PC-3 (cell line): Measurements from ENCODE around the gene TIMM23. TPM values are rescaled to one million over a fixed set of nuclear protein-coding genes. Genes with fewer than 3 reads are reported as not detected.
"Not testable (repeated sequence)": the region's sequence is repeated elsewhere in the genome, so short reads cannot be mapped to it uniquely, and the experiment has no call there.

Experiments used
- ATAC-seq: fragments of 200-7000 bp; cut with Tn5 transposase; 2 replicates; pipeline ENCODE4 v1.9.1; 2020; ENCODE audit warnings: mild to moderate bottlenecking, moderate library complexity
- Bru-seq: library from RNA; stranded (reverse); fragments of 400-500 nt; gene quantifications from one replicate; lab custom pipeline; 2021; lab: Mats Ljungman, UMichigan
- BruChase-seq, 2 experiments: library from RNA; stranded (reverse); fragments of 400-500 nt; gene quantifications; one replicate each; lab custom pipeline; 2021; lab: Mats Ljungman, UMichigan
- BruUV-seq: library from RNA; stranded (reverse); fragments of 400-500 nt; replicated peaks from 2 replicates; lab custom pipeline; 2021; lab: Mats Ljungman, UMichigan
- CTCF ChIA-PET: fragments of 300-600 bp; sonication (Branson Sonifier 250); formaldehyde crosslinking; loops from one replicate; lab custom pipeline; 2022; ENCODE audit warnings: antibody characterized with exemption; lab: Charles Lee
- POLR2A ChIA-PET: fragments of 300-600 bp; sonication (Branson Sonifier 250); formaldehyde crosslinking; loops from one replicate; lab custom pipeline; 2022; ENCODE audit warnings: antibody characterized with exemption; ENCODE audit not compliant: unreplicated experiment; lab: Charles Lee
- DNase-seq: peaks from one replicate; pipeline ENCODE4 v3.0.0-alpha.2; 2015
- H2AFZ ChIP-seq: fragments of 300-600 bp; sonication (generic); 2 replicates; pipeline ENCODE4 v1.6.0; 2016; ENCODE audit warnings: antibody characterized with exemption, low read length
- H3F3A ChIP-seq: fragments of 300-600 bp; sonication (generic); one replicate; pipeline ENCODE4 v1.6.0; 2017; ENCODE audit warnings: antibody characterized with exemption, low read length, control low read depth, mild to moderate bottlenecking; ENCODE audit not compliant: unreplicated experiment
- H3K27ac ChIP-seq: fragments of 300-600 bp; sonication (generic); 2 replicates; pipeline ENCODE4 v1.5.1; 2016; ENCODE audit warnings: mild to moderate bottlenecking, low read length
- H3K27me3 ChIP-seq: fragments of 300-600 bp; sonication (generic); 2 replicates; pipeline ENCODE4 v1.6.1; 2016; ENCODE audit warnings: low read length, mixed read lengths
- H3K36me3 ChIP-seq: fragments of 300-600 bp; sonication (generic); 2 replicates; pipeline ENCODE4 v1.6.1; 2016; ENCODE audit warnings: low read depth, mixed run types, low read length, mixed read lengths
- H3K4me1 ChIP-seq: fragments of 300-600 bp; sonication (generic); 2 replicates; pipeline ENCODE4 v1.5.1; 2016; ENCODE audit warnings: low read length; ENCODE audit not compliant: insufficient read depth
- H3K4me2 ChIP-seq: fragments of 300-600 bp; sonication (generic); 2 replicates; pipeline ENCODE4 v1.6.0; 2016; ENCODE audit warnings: low read length
- H3K4me3 ChIP-seq: fragments of 300-600 bp; sonication (generic); 2 replicates; pipeline ENCODE4 v1.5.1; 2016; ENCODE audit warnings: mild to moderate bottlenecking, low read length, mixed read lengths
- H3K79me2 ChIP-seq: fragments of 300-600 bp; sonication (generic); 2 replicates; pipeline ENCODE4 v1.6.1; 2017; ENCODE audit warnings: low read length, mixed read lengths
- H3K9ac ChIP-seq: fragments of 300-600 bp; sonication (generic); 2 replicates; pipeline ENCODE4 v1.6.0; 2016; ENCODE audit warnings: mild to moderate bottlenecking, low read length
- H3K9me2 ChIP-seq: fragments of 300-600 bp; sonication (generic); replicated peaks from 2 replicates; pipeline ENCODE4 v1.6.1; 2016; ENCODE audit warnings: mixed run types, low read length, mixed read lengths
- H3K9me3 ChIP-seq: fragments of 300-600 bp; sonication (generic); 2 replicates; pipeline ENCODE4 v1.6.1; 2016; ENCODE audit warnings: low read length, mixed read lengths
- H4K20me1 ChIP-seq: fragments of 300-600 bp; sonication (generic); 2 replicates; pipeline ENCODE4 v1.6.1; 2016; ENCODE audit warnings: low read length, mixed read lengths
- intact Hi-C: fragments of 100-400 bp; cut with micrococcal nuclease; formaldehyde crosslinking; loops from 2 replicates; pipeline ENCODE4 v1.9.0; 2023
- long read RNA-seq: library from polyadenylated mRNA; unstranded; transcript quantifications from one replicate; pipeline ENCODE4 v2.0.0, GENCODE V29; 2021; ENCODE audit not compliant: unreplicated experiment
- total RNA-seq: library from RNA; depleted of rRNA; stranded (reverse); fragments of >200 nt; gene quantifications from 2 replicates; pipeline ENCODE4 v1.2.3, GENCODE V29; 2014; rRNA removed

The TIMM23 gene, protein sequence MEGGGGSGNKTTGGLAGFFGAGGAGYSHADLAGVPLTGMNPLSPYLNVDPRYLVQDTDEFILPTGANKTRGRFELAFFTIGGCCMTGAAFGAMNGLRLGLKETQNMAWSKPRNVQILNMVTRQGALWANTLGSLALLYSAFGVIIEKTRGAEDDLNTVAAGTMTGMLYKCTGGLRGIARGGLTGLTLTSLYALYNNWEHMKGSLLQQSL
- 97.9 and 99.2 TPM in 2 replicates for total RNA-seq
- percentile 87 among the genes with signal in this experiment for Bru-seq, nascent RNA
- BruChase-seq, experiment 1, labeled RNA remaining after a 6-hour chase = percentile 81 among the genes with signal in this experiment
- percentile 80 among the genes with signal in this experiment for BruChase-seq, experiment 2, labeled RNA remaining after a 2-hour chase
- long read RNA-seq, transcript TIMM23-201 (7 exons, 1,222 nt) = major isoform, 52 of 60 reads
- long read RNA-seq, partial matches to known transcripts = 1 of 60 reads
- long read RNA-seq, other reads (novel, unspliced or antisense) = 7 of 60 reads

DNA sequence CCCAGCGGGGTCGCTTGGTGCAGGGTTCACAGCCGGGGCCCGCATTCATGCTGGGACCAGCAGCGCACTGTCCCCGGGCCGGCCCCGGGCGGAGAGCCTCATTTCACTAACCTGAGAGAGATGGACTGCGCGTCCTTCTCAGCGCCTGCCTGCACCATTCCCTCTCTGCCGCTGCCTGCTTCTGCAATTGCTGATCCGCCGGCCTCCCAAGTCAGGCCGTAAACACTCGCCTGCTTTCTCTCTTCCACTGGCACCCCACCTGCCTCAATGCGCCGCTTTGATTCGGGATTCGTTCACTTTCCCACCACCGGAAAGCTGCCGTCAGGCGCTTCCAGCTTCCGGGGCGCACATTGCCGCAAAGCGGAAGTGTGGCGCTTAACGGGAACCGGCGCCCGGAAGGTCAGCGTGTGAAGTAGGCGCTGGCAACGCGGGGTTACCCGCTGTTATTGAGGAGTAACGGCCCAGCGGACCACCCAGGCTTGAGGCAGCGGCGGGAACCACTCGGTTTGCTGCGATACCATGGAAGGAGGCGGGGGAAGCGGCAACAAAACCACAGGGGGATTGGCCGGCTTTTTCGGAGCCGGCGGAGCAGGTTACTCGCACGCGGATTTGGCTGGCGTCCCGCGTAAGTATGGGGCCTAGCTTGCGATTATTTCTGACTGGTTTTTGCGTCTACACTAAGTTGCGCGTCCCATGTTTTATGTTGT lies at the start of gene TIMM23:
TIMM23 (plus strand) TSS at position 384 of the 707 bp plus-strand sequence; CDS start at position 520, 136 bp downstream.
- ATAC-seq = peak; percentile 74
- Histone ChIP-seq H3K79me2 (peaks cover 69% of the 10 kb centered on the region), H3K4me2 (peak within 1 kb of the TSS; percentile 81), H3K4me3 (peak within 1 kb of the TSS; percentile 83), H2AFZ (peak within 1 kb of the TSS; percentile 64), H3K9ac (peak within 1 kb of the TSS; percentile 85)
- H4K20me1 ChIP-seq, H3K27me3 ChIP-seq, H3K27ac ChIP-seq, H3F3A ChIP-seq, H3K9me2 ChIP-seq, H3K9me3 ChIP-seq, H3K4me1 ChIP-seq, CTCF ChIA-PET, POLR2A ChIA-PET, H3K36me3 ChIP-seq, BruUV-seq, intact Hi-C loops: not testable (repeated sequence)
- DNase-seq = peak; percentile 81

DNA sequence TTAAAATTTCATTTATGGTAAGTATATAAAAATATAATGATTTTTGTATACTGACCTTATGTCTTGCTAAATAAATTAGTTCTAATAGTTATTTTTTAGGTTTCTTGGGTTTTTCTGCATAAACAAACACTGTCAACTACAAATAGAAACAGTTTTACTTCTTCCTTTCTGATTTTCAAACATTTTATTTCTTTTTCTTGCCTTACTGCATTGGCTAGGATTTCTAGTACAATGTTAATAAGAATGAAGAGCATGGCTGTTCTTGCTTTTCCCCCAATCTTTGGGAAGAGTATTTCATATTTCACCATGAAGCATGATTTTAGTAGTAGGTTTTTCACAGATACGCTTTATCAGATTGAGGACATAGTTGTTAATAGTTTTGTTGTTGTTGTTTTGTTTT lies 45.5 kb upstream of the TIMM23 start:
- intact Hi-C loops, DNase-seq, H3F3A ChIP-seq, ATAC-seq, H2AFZ ChIP-seq, H3K4me1 ChIP-seq, POLR2A ChIA-PET, H3K79me2 ChIP-seq, H3K36me3 ChIP-seq, H3K27ac ChIP-seq, CTCF ChIA-PET, H3K9ac ChIP-seq, H4K20me1 ChIP-seq, H3K27me3 ChIP-seq, H3K4me3 ChIP-seq, H3K9me3 ChIP-seq, BruUV-seq, H3K9me2 ChIP-seq, H3K4me2 ChIP-seq: not testable (repeated sequence)

DNA sequence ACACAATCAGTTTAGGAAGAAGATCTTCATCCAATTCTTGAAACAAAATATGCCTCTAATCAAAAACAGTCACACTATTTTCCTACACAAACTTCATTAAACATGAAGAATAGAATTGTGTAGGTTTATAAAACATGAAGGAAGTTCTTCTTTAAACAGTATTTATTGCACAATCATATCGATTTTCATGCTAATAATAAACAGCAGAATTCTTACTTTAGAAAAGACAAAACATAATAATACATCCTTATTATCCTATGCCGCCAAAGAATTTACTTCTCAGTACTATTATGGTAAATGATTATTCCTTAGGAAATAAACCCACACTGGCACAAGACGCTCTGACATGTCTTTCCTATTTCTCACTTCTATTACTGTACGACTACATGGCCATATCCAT lies 41.0 kb upstream of the TIMM23 start:
- intact Hi-C loops, H3K9me2 ChIP-seq: not testable (repeated sequence)

DNA sequence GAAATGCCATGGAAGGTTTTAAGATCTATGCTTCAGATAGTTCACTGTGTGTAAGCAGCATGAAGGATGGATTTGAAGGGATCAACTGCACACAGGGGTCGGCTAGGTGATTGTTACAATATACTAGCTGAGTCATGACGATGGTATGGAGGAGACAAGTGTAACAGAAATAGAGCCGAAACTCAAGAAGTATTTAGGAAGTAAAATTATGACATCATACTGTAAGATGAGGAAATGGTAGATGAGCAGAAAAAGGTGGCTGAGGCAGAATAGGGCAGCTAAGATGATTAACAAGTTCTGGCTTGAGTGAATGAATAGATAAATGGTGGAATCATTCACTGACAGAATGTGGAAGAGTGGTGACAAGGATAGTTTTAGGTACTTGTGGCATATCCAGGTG lies 37.5 kb upstream of the TIMM23 start:
- BruUV-seq, H4K20me1 ChIP-seq, CTCF ChIA-PET, H3K4me2 ChIP-seq, H3K36me3 ChIP-seq, H3F3A ChIP-seq, H3K4me1 ChIP-seq, ATAC-seq, H3K4me3 ChIP-seq, H3K27me3 ChIP-seq, H3K9me2 ChIP-seq, H3K9ac ChIP-seq, intact Hi-C loops, H3K9me3 ChIP-seq, H2AFZ ChIP-seq, DNase-seq, H3K79me2 ChIP-seq, H3K27ac ChIP-seq, POLR2A ChIA-PET: not testable (repeated sequence)

More for the DNA sequence above, 41.0 kb upstream of the TIMM23 start:
- H2AFZ ChIP-seq, H3K27ac ChIP-seq, CTCF ChIA-PET, H3K9me3 ChIP-seq, BruUV-seq, H3K36me3 ChIP-seq, H3K4me3 ChIP-seq, H3F3A ChIP-seq, POLR2A ChIA-PET, H3K9ac ChIP-seq, ATAC-seq, DNase-seq, H4K20me1 ChIP-seq, H3K4me1 ChIP-seq, H3K27me3 ChIP-seq, H3K4me2 ChIP-seq, H3K79me2 ChIP-seq: not testable (repeated sequence)

DNA sequence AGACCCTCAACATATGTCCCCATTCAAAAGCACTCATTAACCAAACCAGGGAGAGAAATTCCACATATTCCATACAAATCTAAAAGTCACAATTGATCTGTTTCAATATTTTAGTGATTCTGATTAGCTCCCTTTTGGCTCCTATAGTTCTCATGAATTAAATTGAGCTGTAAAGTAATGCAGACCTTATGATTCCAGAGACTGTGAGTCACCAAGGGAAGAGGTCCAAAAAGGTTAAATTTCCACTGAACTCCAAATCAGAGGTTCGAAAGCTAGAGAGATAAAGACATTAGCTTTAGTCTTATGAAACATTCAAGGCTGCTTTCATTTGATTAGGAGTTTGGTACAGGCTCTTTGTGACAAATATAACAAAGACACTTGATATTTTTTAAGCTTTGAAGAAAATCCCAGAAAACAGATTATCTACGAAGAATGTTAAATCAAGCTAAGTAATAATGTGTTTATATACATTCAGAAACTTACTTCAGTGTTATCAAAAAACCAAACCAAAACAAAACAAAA lies 33.1 kb upstream of the TIMM23 start:
- H3K4me3 ChIP-seq, H3K4me2 ChIP-seq, H3K79me2 ChIP-seq, intact Hi-C loops, CTCF ChIA-PET, ATAC-seq, DNase-seq, POLR2A ChIA-PET, H3K27ac ChIP-seq, BruUV-seq, H4K20me1 ChIP-seq, H3K9ac ChIP-seq, H3K4me1 ChIP-seq, H3K9me3 ChIP-seq, H3K27me3 ChIP-seq, H3K36me3 ChIP-seq, H3K9me2 ChIP-seq, H3F3A ChIP-seq, H2AFZ ChIP-seq: not testable (repeated sequence)

DNA sequence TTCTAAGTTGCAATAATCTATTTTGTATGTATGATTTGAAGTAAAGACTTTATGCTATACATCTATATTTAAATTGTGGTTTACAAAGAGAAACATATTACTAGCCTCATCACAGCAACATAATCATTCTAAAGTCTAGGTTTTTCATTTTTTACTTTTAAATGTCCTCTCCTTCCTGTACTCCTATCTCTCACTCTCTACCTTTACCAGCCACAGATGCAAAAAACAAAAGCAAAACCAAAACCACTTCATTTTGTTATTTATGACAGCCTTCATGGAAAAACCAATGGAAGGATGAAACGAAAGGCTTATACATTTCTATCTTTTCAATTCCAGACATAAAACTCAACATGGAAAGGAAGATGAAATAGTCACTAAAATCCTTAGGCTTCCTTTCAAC lies 31.1 kb upstream of the TIMM23 start:
- H3K27me3 ChIP-seq, H3K79me2 ChIP-seq, H3K9me3 ChIP-seq, H4K20me1 ChIP-seq, H3K9me2 ChIP-seq, H3K9ac ChIP-seq, ATAC-seq, H3K27ac ChIP-seq, H3F3A ChIP-seq, H3K4me3 ChIP-seq, POLR2A ChIA-PET, DNase-seq, H3K4me2 ChIP-seq, H3K4me1 ChIP-seq, intact Hi-C loops, CTCF ChIA-PET, H3K36me3 ChIP-seq, H2AFZ ChIP-seq, BruUV-seq: not testable (repeated sequence)
